ENCODE measurements around the gene CFAP410. TPM values are rescaled to one million over a fixed set of nuclear protein-coding genes. Genes with fewer than 3 reads are reported as not detected.
"Not testable (repeated sequence)": the region's sequence is repeated elsewhere in the genome, so short reads cannot be mapped to it uniquely, and the experiment has no call there.

The CFAP410 gene
- total RNA-seq, 2 experiments from 2014 or later: 7.3 to 11.4 TPM

GRCh38 chr21:44283948-44284347, 55.2 kb downstream of the CFAP410 start:
- no peaks in the 10 kb centered on the region for H3K9me3 Mint-ChIP-seq (ENCODE audit: low read depth)
- CTCF ChIA-PET: no interaction called here
- ATAC-seq: no peak
- no peaks in the 10 kb centered on the region for H3K36me3 Mint-ChIP-seq (ENCODE audit: low read depth)
- DNase-seq: no peak
- no peak overlapping the region for H3K27ac Mint-ChIP-seq
- intact Hi-C loops (cut with DNase I, micrococcal nuclease): loop anchor here in 1 of 2 experiments (5.0 kb wide), 1 partner anchor 38 kb away; no protein-coding TSS in a partner anchor
- no peak overlapping the region for H3K4me3 Mint-ChIP-seq
- H3K27me3 Mint-ChIP-seq: no peaks in the 10 kb centered on the region
- POLR2A ChIA-PET: no interaction called here
- no peaks in the 10 kb centered on the region for H3K4me1 Mint-ChIP-seq

GRCh38 chr21:44283211-44283785, 55.9 kb downstream of the CFAP410 start:
- intact Hi-C loops (cut with DNase I, micrococcal nuclease): loop anchor here in 1 of 2 experiments (5.0 kb wide), 1 partner anchor 39 kb away; no protein-coding TSS in a partner anchor
- H3K4me3 Mint-ChIP-seq; DNase-seq; H3K4me1 Mint-ChIP-seq; POLR2A ChIA-PET; H3K27ac Mint-ChIP-seq; H3K36me3 Mint-ChIP-seq (ENCODE audit: low read depth); ATAC-seq; H3K27me3 Mint-ChIP-seq; CTCF ChIA-PET; H3K9me3 Mint-ChIP-seq (ENCODE audit: low read depth): not testable (repeated sequence)

- Mint-ChIP-seq H3K27me3 (no peaks in the 10 kb centered on the region), H3K36me3 (ENCODE audit: low read depth) (no peaks in the 10 kb centered on the region), H3K9me3 (ENCODE audit: low read depth) (no peaks in the 10 kb centered on the region), H3K4me3 (no peak overlapping the region), H3K4me1 (no peaks in the 10 kb centered on the region), H3K27ac (no peak overlapping the region)
- ATAC-seq (no peak), DNase-seq (no peak)
- POLR2A ChIA-PET: no interaction called here
- CTCF ChIA-PET: no interaction called here
- intact Hi-C loops (cut with DNase I, micrococcal nuclease): loop anchor here in 1 of 2 experiments (5.0 kb wide), 1 partner anchor 40 kb away; no protein-coding TSS in a partner anchor
These were observed 56.8 kb downstream of the CFAP410 start for GRCh38 chr21:44282370-44282769.

- intact Hi-C loops (cut with DNase I, micrococcal nuclease): loop anchor here in 1 of 2 experiments (5.0 kb wide), 1 partner anchor 40 kb away; no protein-coding TSS in a partner anchor
- DNase-seq (no peak), ATAC-seq (no peak)
- Mint-ChIP-seq H3K9me3 (ENCODE audit: low read depth) (no peaks in the 10 kb centered on the region), H3K27me3 (no peaks in the 10 kb centered on the region), H3K36me3 (ENCODE audit: low read depth) (no peaks in the 10 kb centered on the region), H3K4me3 (no peak overlapping the region), H3K4me1 (no peaks in the 10 kb centered on the region), H3K27ac (no peak overlapping the region)
- CTCF ChIA-PET: no interaction called here
- POLR2A ChIA-PET: no interaction called here
These were observed 57.4 kb downstream of the CFAP410 start for GRCh38 chr21:44281801-44282200.

GRCh38 chr21:44279354-44280260, 59.6 kb downstream of the CFAP410 start:
- intact Hi-C loops (cut with DNase I, micrococcal nuclease): loop anchor here in 1 of 2 experiments (5.0 kb wide), 1 partner anchor 43 kb away; no protein-coding TSS in a partner anchor
- Mint-ChIP-seq H3K4me1 (no peaks in the 10 kb centered on the region), H3K27me3 (no peaks in the 10 kb centered on the region), H3K9me3 (ENCODE audit: low read depth) (no peaks in the 10 kb centered on the region), H3K4me3 (no peak overlapping the region), H3K36me3 (ENCODE audit: low read depth) (no peaks in the 10 kb centered on the region), H3K27ac (no peak overlapping the region)
- DNase-seq: no peak
- CTCF ChIA-PET: interaction anchor here (0.6 kb wide), 1 partner anchor 893 kb away, joined by 4 read pairs; no protein-coding TSS in a partner anchor
- ATAC-seq: no peak
- POLR2A ChIA-PET: interaction anchor here (0.6 kb wide), 1 partner anchor 523 kb away, joined by 3 read pairs; no protein-coding TSS in a partner anchor

Other genes starting within 250 kb of the CFAP410 start
- gene PWP2, start 232.0 kb downstream of the CFAP410 start, total RNA-seq: 10 to 100 TPM; 28.9 to 54.1 TPM
- gene GATD3, start 205.7 kb downstream of the CFAP410 start, total RNA-seq: 10 to 100 TPM; 30.3 to 43.2 TPM
- gene ICOSLG, start 98.4 kb downstream of the CFAP410 start, total RNA-seq: 1 to 10 TPM; 2.4 to 2.8 TPM
- not detected for gene DNMT3L, start 77.5 kb downstream of the CFAP410 start, total RNA-seq
- not detected for gene AIRE, start 53.5 kb downstream of the CFAP410 start, total RNA-seq
- 100 to 1,000 TPM; 167 to 202 TPM for gene PFKL, start 39.3 kb downstream of the CFAP410 start, total RNA-seq
- gene TRPM2, start 14.2 kb upstream of the CFAP410 start, total RNA-seq: 1 to 10 TPM; 1.5 to 1.7 TPM
- gene LRRC3, start 116.1 kb upstream of the CFAP410 start, total RNA-seq: 1 to 10 TPM; 2.7 to 2.9 TPM
- not detected for gene KRTAP10-1, start 200.8 kb upstream of the CFAP410 start, total RNA-seq
- not detected for gene KRTAP10-2, start 212.1 kb upstream of the CFAP410 start, total RNA-seq
- not detected for gene KRTAP10-3, start 219.4 kb upstream of the CFAP410 start, total RNA-seq
- not detected for gene KRTAP10-4, start 234.3 kb upstream of the CFAP410 start, total RNA-seq
- gene KRTAP10-5, start 241.2 kb upstream of the CFAP410 start, total RNA-seq: not detected

All from activated CD4-positive, alpha-beta T cell treated with anti-CD3 and anti-CD28 coated beads for 36 hours (primary cell).